ENCODE data around the gene IZUMO4. TPM values are rescaled to one million over a fixed set of nuclear protein-coding genes. Genes with fewer than 3 reads are reported as not detected.
A peak's percentile ranks its signal among the peaks of the same experiment; 100 is the strongest.

The IZUMO4 gene
- total RNA-seq, 1 donor from 2014 or later = 10.6 TPM

DNA sequence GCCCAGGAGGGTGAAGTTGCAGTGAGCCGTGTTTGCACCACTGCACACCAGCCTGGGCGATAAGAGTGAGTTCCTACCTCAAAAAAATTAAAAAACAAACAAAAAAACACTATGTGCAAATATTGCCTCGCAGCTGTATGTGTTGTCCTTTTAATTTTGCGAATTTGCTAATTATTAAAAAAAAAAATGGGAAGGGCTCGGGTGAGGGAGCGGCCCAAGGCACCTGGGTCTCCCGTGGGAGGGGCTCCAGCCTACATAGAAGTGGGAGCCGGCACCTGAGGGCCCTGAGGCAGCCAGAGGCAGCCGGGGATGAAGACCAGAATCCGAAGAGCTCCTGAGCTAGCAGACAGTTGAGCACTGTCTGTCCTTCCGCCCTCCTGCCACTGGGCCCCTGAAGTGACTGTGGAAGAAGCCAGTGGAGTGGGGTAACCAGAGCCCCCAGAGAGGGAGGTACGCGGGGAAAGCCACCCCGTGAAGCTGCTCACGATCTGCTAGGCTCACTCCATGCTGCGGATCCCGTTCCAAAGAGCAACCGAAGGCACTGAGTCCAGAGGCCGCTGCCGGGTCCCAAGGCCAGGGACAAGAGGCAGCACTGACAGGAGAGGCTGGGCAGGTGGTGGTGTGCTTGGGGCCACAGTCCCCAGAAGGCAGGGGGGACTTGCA, 6.5 kb downstream of the IZUMO4 start:
- TF ChIP-seq, protein P1, sequence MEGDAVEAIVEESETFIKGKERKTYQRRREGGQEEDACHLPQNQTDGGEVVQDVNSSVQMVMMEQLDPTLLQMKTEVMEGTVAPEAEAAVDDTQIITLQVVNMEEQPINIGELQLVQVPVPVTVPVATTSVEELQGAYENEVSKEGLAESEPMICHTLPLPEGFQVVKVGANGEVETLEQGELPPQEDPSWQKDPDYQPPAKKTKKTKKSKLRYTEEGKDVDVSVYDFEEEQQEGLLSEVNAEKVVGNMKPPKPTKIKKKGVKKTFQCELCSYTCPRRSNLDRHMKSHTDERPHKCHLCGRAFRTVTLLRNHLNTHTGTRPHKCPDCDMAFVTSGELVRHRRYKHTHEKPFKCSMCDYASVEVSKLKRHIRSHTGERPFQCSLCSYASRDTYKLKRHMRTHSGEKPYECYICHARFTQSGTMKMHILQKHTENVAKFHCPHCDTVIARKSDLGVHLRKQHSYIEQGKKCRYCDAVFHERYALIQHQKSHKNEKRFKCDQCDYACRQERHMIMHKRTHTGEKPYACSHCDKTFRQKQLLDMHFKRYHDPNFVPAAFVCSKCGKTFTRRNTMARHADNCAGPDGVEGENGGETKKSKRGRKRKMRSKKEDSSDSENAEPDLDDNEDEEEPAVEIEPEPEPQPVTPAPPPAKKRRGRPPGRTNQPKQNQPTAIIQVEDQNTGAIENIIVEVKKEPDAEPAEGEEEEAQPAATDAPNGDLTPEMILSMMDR (IDR thresholded peaks at IDR 0.05; ENCODE audit: partially characterized antibody, unreplicated experiment) = no peak
- no peak for DNase-seq
- peaks cover 7% of the 10 kb centered on the region for H3K36me3 Mint-ChIP-seq (ENCODE audit: unreplicated experiment)
- peaks cover 11% of the 10 kb centered on the region for H3K9me3 Mint-ChIP-seq (ENCODE audit: unreplicated experiment)
- peaks cover 10% of the 10 kb centered on the region for H3K27me3 Mint-ChIP-seq (ENCODE audit: unreplicated experiment)
- no peak overlapping the region for H3K27ac Mint-ChIP-seq (ENCODE audit: unreplicated experiment)
- H3K4me1 Mint-ChIP-seq (ENCODE audit: low read depth, unreplicated experiment) = no peaks in the 10 kb centered on the region
- H3K4me3 Mint-ChIP-seq (ENCODE audit: unreplicated experiment) = no peak overlapping the region

DNA sequence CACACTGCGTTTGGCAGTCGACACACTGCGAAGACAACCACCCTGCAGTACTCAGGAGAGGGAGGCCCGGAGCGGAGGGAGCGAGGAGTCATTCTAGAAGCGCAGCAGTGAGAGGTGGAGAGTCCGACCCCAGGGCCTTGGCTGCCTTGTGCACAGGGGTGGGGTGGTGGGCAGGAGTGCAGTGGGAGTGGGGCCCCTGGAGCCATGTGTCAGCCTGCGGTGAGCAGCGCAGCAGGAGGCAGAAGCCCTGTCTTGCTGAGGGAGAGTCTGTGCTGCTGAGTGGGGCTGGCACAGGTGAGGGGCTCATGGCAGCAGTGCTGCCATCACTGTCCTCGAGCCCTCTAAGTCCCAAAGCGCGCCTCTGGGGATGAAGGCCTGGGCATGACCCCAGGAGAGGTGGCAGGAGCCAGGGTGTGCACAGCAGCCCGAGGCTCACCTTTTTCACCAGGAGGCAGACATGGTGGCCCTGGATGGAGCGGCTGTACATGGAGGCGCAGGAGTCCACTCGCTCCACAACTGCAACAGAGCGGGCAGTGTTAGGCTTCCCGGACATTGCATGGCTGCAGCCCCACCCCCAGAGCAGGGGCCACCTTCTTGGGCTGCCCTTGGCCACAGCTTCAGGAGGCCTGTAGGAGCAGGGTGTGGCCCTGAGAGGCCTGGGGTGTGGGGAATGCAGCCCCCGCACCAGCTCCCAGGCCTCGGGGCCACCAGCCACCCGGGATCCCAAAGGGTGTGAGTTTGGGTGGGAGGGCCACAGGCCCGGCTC, 11.7 kb downstream of the IZUMO4 start:
- peaks cover 11% of the 10 kb centered on the region for H3K9me3 Mint-ChIP-seq (ENCODE audit: unreplicated experiment)
- H3K4me3 Mint-ChIP-seq (ENCODE audit: unreplicated experiment) = no peak overlapping the region
- DNase-seq = no peak
- H3K36me3 Mint-ChIP-seq (ENCODE audit: unreplicated experiment) = peaks cover 7% of the 10 kb centered on the region
- H3K27ac Mint-ChIP-seq (ENCODE audit: unreplicated experiment) = peak overlapping the region; percentile 41
- peaks cover 8% of the 10 kb centered on the region for H3K27me3 Mint-ChIP-seq (ENCODE audit: unreplicated experiment)
- no peaks in the 10 kb centered on the region for H3K4me1 Mint-ChIP-seq (ENCODE audit: low read depth, unreplicated experiment)
- TF ChIP-seq, protein P1 (IDR thresholded peaks at IDR 0.05; ENCODE audit: partially characterized antibody, unreplicated experiment) = no peak

DNA sequence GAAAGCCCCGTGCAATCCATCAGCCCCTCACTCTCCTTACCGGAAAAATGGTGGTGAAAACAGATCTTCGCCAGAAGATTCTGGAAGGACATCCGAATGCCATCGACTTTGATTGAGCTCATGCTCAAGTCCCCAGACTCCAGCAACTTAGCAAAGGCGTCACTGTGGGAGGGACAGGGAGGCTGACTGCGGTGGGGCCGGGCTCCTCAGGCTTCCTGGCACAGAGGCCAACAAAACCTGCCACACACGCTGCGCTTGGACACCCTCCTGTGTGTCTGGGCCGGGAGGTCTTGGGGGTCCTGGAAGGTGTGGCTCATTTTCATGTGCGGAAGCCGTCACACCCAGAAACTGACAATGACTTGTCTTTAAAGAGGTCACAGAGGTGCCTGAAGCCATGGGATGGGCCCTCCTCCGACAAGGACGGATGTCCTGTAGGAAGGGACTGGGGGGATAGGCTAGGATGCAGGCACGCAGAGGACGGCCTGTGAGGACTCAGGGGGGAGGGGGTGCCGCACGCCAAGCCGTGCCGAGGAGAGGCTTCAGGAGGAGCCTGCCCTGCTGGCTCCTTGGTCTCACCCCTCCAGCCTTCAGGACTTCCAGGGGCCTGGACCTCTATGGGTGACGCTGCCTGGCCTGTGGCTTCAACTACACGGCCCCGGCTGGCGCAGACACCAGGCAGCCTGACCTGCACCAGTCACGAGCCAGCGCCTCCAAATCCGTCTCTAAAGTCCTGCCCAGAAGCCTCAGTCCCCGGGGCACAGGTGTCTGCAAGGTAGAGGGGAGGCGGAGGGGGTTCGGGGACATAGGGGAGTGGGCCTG, 12.5 kb downstream of the IZUMO4 start:
- Mint-ChIP-seq H3K27me3 (ENCODE audit: unreplicated experiment) (peaks cover 7% of the 10 kb centered on the region), H3K36me3 (ENCODE audit: unreplicated experiment) (peaks cover under 1% of the 10 kb centered on the region), H3K9me3 (ENCODE audit: unreplicated experiment) (peaks cover 10% of the 10 kb centered on the region), H3K27ac (ENCODE audit: unreplicated experiment) (no peak overlapping the region), H3K4me1 (ENCODE audit: low read depth, unreplicated experiment) (no peaks in the 10 kb centered on the region), H3K4me3 (ENCODE audit: unreplicated experiment) (no peak overlapping the region)
- DNase-seq = no peak
- TF ChIP-seq, protein P1 (IDR thresholded peaks at IDR 0.05; ENCODE audit: partially characterized antibody, unreplicated experiment) = no peak

DNA sequence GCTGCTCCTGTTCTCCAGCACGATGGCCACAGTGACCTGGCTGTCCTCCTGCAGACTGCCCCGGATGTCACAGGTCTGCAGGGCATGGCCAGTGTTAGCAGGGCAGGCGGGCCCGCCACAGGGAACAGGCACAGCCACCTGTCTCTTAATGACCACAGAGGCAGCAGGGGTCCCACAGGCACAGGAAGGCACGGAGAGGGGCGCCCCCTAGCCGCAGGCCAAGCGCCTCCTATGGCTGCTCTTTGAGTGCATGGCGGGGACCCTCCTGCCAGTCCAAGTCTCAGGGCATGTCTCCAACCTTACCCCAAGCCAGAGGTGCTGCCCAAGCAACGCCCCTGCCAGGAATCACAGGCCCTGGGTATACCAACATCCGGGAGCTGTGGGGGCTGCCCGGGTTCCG, 14.1 kb downstream of the IZUMO4 start:
- TF ChIP-seq, protein P1 (IDR thresholded peaks at IDR 0.05; ENCODE audit: partially characterized antibody, unreplicated experiment) = no peak
- H3K4me3 Mint-ChIP-seq (ENCODE audit: unreplicated experiment) = no peak overlapping the region
- H3K27ac Mint-ChIP-seq (ENCODE audit: unreplicated experiment) = no peak overlapping the region
- H3K27me3 Mint-ChIP-seq (ENCODE audit: unreplicated experiment) = peaks cover 5% of the 10 kb centered on the region
- no peaks in the 10 kb centered on the region for H3K36me3 Mint-ChIP-seq (ENCODE audit: unreplicated experiment)
- H3K9me3 Mint-ChIP-seq (ENCODE audit: unreplicated experiment) = peaks cover 4% of the 10 kb centered on the region
- DNase-seq = no peak
- no peaks in the 10 kb centered on the region for H3K4me1 Mint-ChIP-seq (ENCODE audit: low read depth, unreplicated experiment)

Measured in glutamatergic neuron (in vitro differentiated cells).